NCI-H2171 treated with DMSO at 0.1 percent for 48 hours (cell line): ENCODE results near the gene COA8.

Experiments
- DNase-seq: peaks from one replicate; lab custom pipeline; 2025; lab: John Stamatoyannopoulos, UW

Gene COA8, protein sequence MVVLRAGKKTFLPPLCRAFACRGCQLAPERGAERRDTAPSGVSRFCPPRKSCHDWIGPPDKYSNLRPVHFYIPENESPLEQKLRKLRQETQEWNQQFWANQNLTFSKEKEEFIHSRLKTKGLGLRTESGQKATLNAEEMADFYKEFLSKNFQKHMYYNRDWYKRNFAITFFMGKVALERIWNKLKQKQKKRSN

DNA sequence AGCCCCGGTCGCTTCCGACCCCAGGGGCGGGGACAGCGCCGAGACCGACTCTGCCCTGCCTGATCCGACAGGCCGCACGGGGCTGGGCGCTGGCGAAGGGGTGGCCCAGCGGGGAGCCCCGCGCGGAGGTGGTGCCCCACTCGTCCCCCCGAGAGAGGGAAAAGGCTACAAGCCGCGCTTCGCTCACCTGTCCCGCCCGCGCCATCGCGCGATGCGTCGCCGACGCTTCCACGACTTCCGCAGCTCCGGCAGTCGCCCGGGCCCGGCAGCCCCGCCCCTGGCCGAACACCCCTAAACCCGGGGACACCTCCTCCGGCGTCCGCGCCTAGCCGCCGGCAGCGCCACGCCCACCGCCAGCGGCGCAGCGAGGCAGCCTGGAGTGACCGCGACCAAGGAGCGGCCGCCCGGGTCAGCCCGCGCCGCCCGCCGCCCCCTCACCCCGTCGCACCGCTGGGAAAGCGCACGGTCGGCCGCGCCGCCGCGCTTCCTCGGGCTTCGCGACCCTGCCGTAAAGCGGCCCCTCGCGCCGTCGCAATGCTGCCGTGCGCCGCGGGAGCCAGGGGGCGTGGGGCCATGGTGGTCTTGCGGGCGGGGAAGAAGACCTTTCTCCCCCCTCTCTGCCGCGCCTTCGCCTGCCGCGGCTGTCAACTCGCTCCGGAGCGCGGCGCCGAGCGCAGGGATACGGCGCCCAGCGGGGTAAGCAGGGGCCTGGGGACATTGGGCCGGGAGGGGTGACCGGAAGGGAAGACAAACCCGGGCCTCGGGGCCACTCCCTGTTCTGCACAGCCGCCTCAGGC, at the start of gene COA8, which contains the start of gene BAG5:
Gene COA8 (plus strand): TSS at position 532 of the 797 bp plus-strand sequence. CDS start 42 bp downstream, at position 574.
Gene BAG5 (minus strand): TSS at position 229 of the 797 bp plus-strand sequence. CDS start 1,493 bp downstream, outside the sequence.
- DNase-seq = peak; percentile 87

- no peak for DNase-seq
Measured at GRCh38 chr14:103514596-103515421, 48.0 kb upstream of the COA8 start.

DNA sequence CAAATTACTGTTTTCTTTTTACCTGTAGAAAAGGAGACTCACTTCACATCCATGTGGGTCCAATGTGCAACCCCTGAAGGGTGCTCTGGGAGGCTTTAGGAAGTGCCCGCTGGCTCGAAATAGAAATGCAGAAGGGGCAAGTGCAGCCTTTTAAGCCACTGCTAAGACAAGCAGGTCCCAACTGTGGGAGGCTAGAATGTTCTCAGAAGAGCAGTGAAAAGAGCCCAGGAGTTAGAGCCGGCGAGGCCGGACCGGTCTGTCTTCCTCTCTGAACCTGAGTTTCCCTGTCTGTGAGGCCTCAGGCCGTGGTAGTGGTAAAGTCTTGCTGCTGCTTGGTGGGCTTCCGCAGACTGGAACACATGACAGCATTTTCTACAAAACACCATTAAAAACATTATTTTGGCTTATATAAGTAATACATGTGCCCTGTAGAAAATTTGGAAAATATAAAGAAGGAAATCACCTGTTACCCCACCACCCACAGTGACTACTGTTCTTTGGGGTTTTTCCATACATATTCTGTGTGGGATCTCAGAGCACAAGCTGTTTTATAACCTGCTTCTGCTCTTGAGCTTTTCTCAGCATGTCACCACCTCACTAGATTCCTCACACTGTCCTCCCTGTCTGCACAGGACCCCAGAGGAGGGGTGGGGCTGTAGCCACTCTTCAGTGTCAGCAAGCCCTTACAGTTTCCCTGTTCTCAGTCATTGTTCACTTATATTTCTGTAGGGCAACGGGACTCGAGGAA, 46.2 kb upstream of the COA8 start:
- no peak for DNase-seq

DNA sequence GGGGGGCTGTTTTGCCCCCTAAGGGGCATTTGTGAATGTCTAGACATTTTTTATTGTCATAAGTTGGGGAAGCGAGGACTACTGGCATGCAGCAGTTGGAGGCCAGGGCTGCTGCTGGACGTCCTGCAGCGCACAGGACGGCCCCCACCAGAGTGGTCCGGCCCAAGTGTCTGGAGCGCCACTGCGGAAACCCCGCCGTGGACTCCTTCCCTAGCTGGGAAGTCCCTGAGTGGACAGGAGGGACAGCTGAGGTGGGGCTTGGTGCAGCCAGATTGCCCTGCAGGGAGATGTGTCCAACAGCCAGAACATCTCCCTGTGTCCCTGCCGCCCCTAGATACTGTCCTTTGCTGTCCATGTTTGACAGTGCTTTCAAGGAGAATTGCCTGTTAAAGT, 45.6 kb upstream of the COA8 start:
- no peak for DNase-seq

GRCh38 chr14:103517721-103518421, 44.9 kb upstream of the COA8 start:
- DNase-seq = no peak

DNA sequence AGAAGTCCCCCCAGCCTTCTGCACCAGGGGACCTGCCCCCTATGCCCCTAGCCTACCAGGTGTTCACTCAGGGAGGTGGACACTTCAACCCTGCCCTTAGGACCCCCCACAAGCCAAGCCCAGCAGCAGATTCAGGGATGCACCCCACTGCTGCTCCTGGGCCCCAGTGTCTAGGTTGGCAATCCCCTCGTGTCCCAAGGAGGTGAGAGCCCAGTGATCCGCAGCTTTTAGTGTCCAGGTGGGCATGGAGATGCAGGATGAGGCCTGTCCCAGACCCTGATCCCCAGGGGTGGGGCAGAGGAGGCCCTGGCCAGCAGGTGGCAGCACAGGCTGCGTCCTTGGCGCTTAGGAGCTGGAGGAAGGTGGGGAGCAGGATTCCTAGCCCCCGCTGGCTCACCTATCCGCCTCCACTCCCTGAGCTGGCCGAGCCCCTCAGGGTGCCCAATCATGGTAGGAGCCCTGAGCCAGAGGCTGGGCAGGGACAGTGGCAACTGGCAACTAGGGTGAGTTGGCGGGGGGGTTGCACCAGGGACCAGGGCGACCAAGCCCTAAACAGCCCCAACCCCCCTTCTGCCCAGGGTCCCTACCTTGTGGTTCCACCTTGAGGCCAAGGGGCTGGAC, 44.2 kb upstream of the COA8 start:
- DNase-seq = peak; percentile 40

DNA sequence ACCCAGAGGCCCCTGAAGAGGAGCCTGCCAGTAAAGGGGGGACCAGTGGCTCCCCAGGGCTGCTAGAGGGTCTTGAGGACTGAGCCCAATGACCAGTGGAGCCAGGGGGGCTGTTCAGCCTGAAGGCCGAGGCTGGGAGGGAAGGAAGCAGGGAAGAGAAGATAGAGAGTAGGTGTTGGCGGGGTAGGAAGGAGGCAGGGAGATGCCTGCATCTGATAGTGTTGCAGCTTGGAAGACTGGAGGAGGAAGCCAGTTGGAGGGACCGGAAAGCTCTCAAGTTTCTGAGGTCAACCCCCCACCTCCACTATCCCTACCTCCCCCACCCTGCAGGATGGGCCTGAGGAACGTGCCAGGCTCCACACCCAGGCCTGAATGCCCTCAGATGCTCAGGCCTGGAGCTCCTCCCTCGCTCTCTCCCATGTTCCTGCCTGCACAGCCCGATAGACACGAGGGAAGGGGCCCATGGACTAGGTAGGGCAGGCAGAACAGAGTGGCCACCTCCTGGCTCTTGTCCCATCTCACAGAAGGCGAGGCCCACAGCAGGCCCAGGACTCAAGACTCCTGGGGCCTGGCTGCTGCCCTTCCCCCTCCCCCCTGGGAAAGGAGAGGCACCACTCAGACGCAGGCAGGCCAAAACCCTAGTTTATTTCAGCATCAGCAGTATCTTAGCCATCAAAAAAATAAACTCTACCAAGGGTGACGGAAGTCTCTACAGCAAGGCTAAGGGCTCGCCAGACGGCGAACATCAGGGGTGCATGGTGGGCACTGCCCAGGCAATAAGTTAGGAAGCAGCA, 43.5 kb upstream of the COA8 start:
- no peak for DNase-seq

DNA sequence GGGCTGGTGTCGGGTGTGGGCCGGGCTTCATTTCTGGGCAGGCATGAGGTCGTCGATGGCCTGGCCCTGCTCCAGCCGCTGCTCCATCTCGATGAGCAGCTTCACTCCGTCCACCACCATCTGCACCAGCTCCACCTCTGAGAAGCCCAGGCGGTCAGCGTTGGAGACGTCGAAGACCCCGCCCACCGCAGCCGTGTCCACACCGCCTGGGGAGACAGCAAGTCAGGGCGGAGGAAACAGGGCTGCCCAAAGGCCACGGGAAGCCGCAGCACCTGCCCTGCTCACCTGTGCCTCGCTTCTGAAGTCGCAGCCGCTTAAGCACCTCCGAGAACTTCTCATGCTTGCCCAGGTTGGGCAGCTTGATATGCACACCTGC, 42.9 kb upstream of the COA8 start:
- no peak for DNase-seq

DNA sequence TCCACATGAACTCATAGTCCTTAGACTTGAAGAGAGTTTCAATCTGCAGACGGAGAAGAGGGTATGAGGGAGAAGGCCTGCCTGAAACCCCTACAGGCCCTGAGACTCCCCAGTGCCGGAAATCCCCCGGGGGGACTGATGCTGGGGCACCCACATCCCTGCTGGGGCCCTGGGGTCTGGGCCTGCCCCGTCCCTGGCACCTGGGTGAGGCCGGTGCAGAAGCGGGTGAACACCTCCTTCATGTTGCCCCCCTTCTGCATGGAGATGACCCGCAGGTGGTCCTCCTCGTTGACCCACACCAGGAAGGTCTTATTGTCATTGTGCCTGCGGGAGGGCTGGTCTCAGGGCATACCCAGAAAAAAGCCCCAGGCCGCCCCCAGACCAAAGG, 42.5 kb upstream of the COA8 start:
- DNase-seq = no peak

DNA sequence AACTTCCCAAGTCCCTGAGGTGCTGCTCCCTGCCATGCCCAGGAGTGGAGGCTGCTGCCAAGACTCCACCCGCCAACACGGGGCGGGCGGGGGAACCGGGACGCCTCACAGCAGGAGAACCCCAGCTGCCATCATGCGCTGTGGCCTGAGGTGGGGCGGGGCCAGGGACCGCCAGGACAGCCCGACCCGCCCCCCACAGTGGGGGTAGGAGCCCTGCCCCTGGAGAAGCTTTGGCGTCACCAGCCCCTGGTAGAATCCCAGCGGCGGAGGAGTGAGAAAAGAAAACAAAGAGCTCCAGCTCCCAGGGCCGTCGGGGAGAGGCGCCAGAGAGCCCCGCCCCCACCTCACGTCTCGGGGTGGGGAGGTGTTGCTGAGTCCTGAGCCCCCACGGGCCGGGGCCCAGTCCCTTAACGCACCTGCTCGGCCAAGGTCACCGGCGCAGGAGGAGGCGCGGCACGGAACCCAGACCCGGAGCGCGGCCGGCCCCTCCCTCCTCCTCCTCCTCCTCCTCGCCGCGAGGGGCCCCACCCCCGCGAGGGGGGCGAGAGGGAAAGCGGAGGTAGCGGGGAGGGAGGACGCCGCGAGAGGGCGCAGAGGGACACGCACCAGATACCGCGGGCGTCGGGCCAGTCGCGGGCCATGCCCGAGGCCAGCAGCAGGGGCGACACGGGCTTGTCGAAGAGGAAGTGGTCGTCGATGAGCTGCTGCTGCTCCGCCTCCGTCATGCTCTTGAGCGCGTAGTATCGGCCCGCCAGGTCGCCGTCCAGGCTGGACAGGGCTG, 41.9 kb upstream of the COA8 start:
- DNase-seq = peak; percentile 89

- peak; percentile 20 for DNase-seq
Measured at GRCh38 chr14:103521438-103521950, 41.3 kb upstream of the COA8 start.

DNA sequence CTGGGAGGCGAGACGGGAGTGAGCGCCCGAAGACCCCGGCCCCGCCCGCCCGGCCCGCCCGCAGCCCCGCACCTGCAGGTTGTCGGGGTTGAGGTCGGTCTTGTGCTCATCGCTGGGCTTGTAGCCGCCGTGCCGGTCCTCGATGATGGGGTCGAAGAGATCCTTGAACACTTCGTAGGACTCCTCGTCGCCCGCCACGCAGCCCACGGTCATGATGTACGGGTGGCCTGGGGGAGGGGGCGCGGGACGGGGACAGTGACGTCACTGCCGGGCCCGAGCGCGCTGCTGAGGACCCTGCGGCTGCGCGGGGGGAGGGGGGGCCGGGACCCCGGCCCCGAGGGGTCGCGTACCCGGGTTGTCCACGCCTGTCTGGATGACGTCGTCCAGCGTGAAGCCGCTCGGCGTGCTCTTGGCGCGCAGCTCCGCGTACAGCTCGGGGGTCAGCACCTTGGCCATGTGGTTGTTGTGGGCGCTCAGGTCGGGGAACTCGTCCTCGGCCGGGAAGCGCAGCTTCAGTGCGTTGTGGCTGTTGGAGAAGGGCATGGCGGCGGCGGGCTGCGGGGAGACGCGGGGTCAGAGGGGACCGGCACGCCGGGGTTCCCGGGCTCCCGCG, 40.7 kb upstream of the COA8 start:
- DNase-seq = peak; percentile 40

- DNase-seq = peak; percentile 78
Measured at GRCh38 chr14:103522649-103523574, 39.8 kb upstream of the COA8 start, which contains the start of gene CKB. CKB (minus strand) TSS chr14:103522830; CDS start chr14:103522493, 337 bp downstream.

DNA sequence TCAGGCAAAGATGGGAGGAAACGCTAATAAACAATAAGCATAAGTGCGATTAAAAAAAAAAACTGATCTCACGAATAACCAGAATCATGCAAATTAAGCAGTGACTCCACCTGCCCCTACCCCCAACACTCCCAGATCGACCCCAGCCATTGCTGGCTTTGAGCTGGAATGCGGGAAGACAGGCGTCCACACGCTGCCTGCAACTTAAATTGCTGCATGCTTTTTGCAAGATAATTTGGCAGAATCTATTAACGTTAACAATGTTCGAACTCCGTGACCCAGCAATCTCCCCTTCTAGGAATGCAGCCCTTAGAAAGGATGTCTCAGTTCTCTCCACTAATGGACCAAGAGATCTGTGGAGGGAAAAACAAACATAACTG, 39.2 kb upstream of the COA8 start:
- peak; percentile 18 for DNase-seq

DNA sequence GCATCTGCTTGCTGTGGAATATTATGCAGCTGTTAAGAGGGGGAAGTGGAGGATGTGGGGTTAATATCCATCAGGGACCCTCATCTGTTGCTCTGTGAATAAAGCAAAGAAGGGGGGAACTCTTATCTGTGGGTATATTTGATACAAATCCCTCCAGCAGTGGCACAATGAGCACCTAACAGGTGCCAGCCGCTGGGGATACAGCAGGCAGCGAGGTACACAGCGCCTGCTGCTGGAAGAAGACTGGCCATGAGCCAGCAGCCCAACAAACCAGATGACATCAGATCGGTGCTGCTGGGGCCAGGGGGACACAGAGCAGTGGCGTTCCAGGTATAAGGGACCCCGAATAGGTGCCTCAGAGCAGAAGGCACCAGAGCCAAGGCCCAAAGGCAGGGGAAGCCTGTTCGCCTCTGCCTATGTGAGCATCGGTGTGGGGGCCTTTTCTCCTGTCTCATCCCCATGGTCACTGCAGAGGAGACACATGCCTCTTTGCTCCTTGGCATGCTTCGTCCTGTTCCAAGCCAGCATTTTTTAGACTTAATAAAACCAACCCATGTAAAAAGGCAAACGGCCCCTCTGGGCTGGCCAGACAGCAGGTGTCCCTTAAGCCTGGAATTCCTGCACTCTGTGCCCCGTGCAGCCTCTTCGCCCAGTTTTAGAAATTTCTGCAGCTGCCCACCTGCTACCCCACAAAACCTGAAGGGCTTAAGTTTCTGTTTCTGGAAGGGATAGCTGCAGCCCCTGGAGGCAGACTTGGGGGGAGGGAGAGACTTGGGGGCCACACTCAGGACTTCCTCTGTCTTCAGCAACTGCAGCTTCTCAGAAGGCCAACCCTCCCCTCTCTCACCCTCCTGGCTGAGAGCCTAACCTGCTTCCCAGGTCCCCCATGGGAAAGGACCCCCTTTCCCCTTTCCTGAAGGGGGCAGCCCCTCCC, 38.5 kb upstream of the COA8 start:
- DNase-seq = no peak
